Endothelial cell of umbilical vein (primary cell): Measurements from ENCODE around the gene RAB1A. TPM values are rescaled to one million over a fixed set of nuclear protein-coding genes. Genes with fewer than 3 reads are reported as not detected.

Source experiments
- BruUV-seq: library from RNA; stranded (reverse); fragments of 400-500 nt; replicated peaks from 2 replicates; lab custom pipeline; 2021; lab: Mats Ljungman, UMichigan
- CTCF ChIA-PET: fragments of 300-600, 350-600 bp; sonication (Branson Sonifier 250); formaldehyde crosslinking; loops from one replicate; lab custom pipeline; 2021; ENCODE audit warnings: antibody characterized with exemption, inconsistent platforms; lab: Charles Lee
- POLR2A ChIA-PET: fragments of 300-600, 350-600 bp; sonication (Branson Sonifier 250); formaldehyde crosslinking; loops from one replicate; lab custom pipeline; 2021; ENCODE audit warnings: antibody characterized with exemption, inconsistent platforms; lab: Charles Lee
- DNase-seq: peaks from one replicate; pipeline ENCODE4 v3.0.0-alpha.2; 2011; ENCODE audit warnings: low read depth, low spot score
- FAIRE-seq: peaks from 2 replicates; lab custom pipeline; 2011; peaks lifted over from hg19 to GRCh38; lab: Jason Lieb, UNC
- H2AFZ ChIP-seq: 2 replicates; pipeline ENCODE4 v1.6.0; 2012; ENCODE audit warnings: low read depth, low read length, control low read depth, inconsistent platforms
- H3K27ac ChIP-seq: 2 replicates; pipeline ENCODE4 v1.5.1; 2011; ENCODE audit warnings: low read depth, mild to moderate bottlenecking, control low read depth, low read length, moderate library complexity; ENCODE audit not compliant: insufficient read depth
- H3K27me3 ChIP-seq, 2 experiments: 2 replicates each; pipeline versions ENCODE4 v1.6.0 to v1.6.1; 2011; ENCODE audit warnings: low read length in 2 of 2, mixed read lengths in 1 of 2; ENCODE audit not compliant: control insufficient read depth in 2 of 2, insufficient read depth in 2 of 2
- H3K36me3 ChIP-seq, 2 experiments: 2 replicates in 1 of 2; 3 replicates in 1 of 2; pipeline ENCODE4 v1.5.1; 2011; ENCODE audit warnings: low read length in 2 of 2, mild to moderate bottlenecking in 1 of 2, moderate library complexity in 1 of 2; ENCODE audit not compliant: control insufficient read depth in 2 of 2, insufficient read depth in 2 of 2; ENCODE audit errors: extremely low read depth in 1 of 2
- H3K4me1 ChIP-seq: 3 replicates; pipeline ENCODE4 v1.5.1; 2011; ENCODE audit warnings: mild to moderate bottlenecking, low read length; ENCODE audit not compliant: control insufficient read depth, insufficient read depth; ENCODE audit errors: extremely low read depth
- H3K4me2 ChIP-seq: 2 replicates; pipeline ENCODE4 v1.6.1; 2011; ENCODE audit warnings: low read length, control low read depth, mixed read lengths; ENCODE audit not compliant: insufficient read depth
- H3K4me3 ChIP-seq, 3 experiments: fragments of 200-600 bp in 1 of 3; sonication (generic), shearing (Covaris generic) in 1 of 3; replicated peaks in 1 of 3; 2 replicates each; pipeline ENCODE4 v1.5.1; 2011 to 2016; ENCODE audit warnings: control low read depth in 3 of 3, low read length in 3 of 3, mild to moderate bottlenecking in 2 of 3, inconsistent platforms in 1 of 3, low read depth in 1 of 3, moderate library complexity in 1 of 3; ENCODE audit not compliant: insufficient read depth in 1 of 3
- H3K79me2 ChIP-seq: 2 replicates; pipeline ENCODE4 v1.6.0; 2012; ENCODE audit warnings: low read length, inconsistent platforms; ENCODE audit not compliant: control insufficient read depth, insufficient read depth
- H3K9ac ChIP-seq: replicated peaks from 2 replicates; pipeline ENCODE3; 2011; ENCODE audit warnings: low read length, control low read depth; ENCODE audit not compliant: insufficient read depth; ENCODE audit errors: extremely low read depth
- H3K9me1 ChIP-seq: replicated peaks from 3 replicates; pipeline ENCODE4 v1.6.0; 2011; ENCODE audit warnings: mild to moderate bottlenecking, low read length; ENCODE audit not compliant: control insufficient read depth, insufficient read depth; ENCODE audit errors: extremely low read depth
- H3K9me3 ChIP-seq: replicated peaks from 2 replicates; pipeline ENCODE4 v1.5.1; 2012; ENCODE audit warnings: low read length, inconsistent platforms; ENCODE audit not compliant: control insufficient read depth, insufficient read depth
- H4K20me1 ChIP-seq: replicated peaks from 2 replicates; pipeline ENCODE3; 2011; ENCODE audit warnings: mild to moderate bottlenecking, low read length; ENCODE audit not compliant: control insufficient read depth, insufficient read depth; ENCODE audit errors: extremely low read depth
- EZH2 ChIP-seq: IDR thresholded peaks from 2 replicates; pipeline ENCODE4 v1.6.1; 2012; ENCODE audit warnings: borderline replicate concordance, low read depth, mild to moderate bottlenecking, moderate library complexity, low read length, inconsistent platforms; ENCODE audit not compliant: severe bottlenecking
- FOS ChIP-seq: IDR thresholded peaks from 2 replicates; pipeline ENCODE4 v1.6.1; 2011; ENCODE audit warnings: mild to moderate bottlenecking, low read length, moderate library complexity, borderline replicate concordance; ENCODE audit not compliant: insufficient read depth
- GATA2 ChIP-seq: IDR thresholded peaks from 2 replicates; pipeline ENCODE4 v1.7.0; 2011; ENCODE audit warnings: low read depth, mild to moderate bottlenecking, moderate library complexity, mixed read lengths, low read length; ENCODE audit not compliant: insufficient read length, insufficient read depth
- JUN ChIP-seq: IDR thresholded peaks from 2 replicates; pipeline ENCODE4 v1.6.1; 2011; ENCODE audit warnings: borderline replicate concordance, low read depth; ENCODE audit not compliant: insufficient read length, insufficient read depth
- MAX ChIP-seq: IDR thresholded peaks from 2 replicates; pipeline ENCODE4 v1.6.1; 2011; ENCODE audit not compliant: insufficient read depth, insufficient read length
- MYC ChIP-seq: IDR thresholded peaks from one replicate; pipeline ENCODE4 v1.6.1; 2011; ENCODE audit warnings: mild to moderate bottlenecking, low read depth, low read length
- POLR2A ChIP-seq: IDR thresholded peaks from 2 replicates; pipeline ENCODE4 v1.6.1; 2012; ENCODE audit warnings: low read depth, mild to moderate bottlenecking, control low read depth, low read length
- POLR2AphosphoS5 ChIP-seq: IDR thresholded peaks from 2 replicates; pipeline ENCODE4 v1.6.1; 2012; ENCODE audit warnings: low read depth, mild to moderate bottlenecking, control low read depth, low read length, moderate library complexity; ENCODE audit not compliant: insufficient read depth
- dilution Hi-C: fragments of 300-500 bp; cut with MboI; formaldehyde crosslinking; loops from one replicate; pipeline ENCODE4 v1.15.0; 2019; ENCODE audit warnings: low sequenced_read_pairs; ENCODE audit not compliant: extremely low pct_ligation_motif_present
- intact Hi-C: fragments of 100-400 bp; cut with micrococcal nuclease; formaldehyde crosslinking; loops from one replicate; pipeline ENCODE4 v1.10.0; 2022
- polyA plus RNA-seq, 4 experiments: library from polyadenylated mRNA; depleted of rRNA in 3 of 4; stranded (reverse) in 3 of 4; unstranded in 1 of 4; fragments of >200 nt; gene quantifications; 2 replicates each; pipeline versions ENCODE4 v1.2.1 to v1.2.3, GENCODE V29; 2011 to 2012; ENCODE audit warnings: missing spikeins in 1 of 4
- total RNA-seq: library from RNA; stranded (reverse); gene quantifications from 2 replicates; pipeline ENCODE4 v1.2.3, GENCODE V29; 2021
- TF ChIP-seq, protein P1 (sequence below), 2 donors: IDR thresholded peaks; 1 replicate in 1 of 2; 2 replicates in 1 of 2; pipeline ENCODE4 v1.5.1; 2011; ENCODE audit warnings: low read length in 2 of 2, mild to moderate bottlenecking in 2 of 2, moderate library complexity in 2 of 2, control low read depth in 1 of 2, inconsistent platforms in 1 of 2, low read depth in 1 of 2; ENCODE audit not compliant: insufficient read depth in 1 of 2; ENCODE audit errors: extremely low read depth in 1 of 2

The RAB1A gene
- total and polyA plus RNA-seq, 2 donors (not counting 3 experiments of a cell fraction or from before 2014, with no cell fraction given): 121 to 176 TPM

DNA sequence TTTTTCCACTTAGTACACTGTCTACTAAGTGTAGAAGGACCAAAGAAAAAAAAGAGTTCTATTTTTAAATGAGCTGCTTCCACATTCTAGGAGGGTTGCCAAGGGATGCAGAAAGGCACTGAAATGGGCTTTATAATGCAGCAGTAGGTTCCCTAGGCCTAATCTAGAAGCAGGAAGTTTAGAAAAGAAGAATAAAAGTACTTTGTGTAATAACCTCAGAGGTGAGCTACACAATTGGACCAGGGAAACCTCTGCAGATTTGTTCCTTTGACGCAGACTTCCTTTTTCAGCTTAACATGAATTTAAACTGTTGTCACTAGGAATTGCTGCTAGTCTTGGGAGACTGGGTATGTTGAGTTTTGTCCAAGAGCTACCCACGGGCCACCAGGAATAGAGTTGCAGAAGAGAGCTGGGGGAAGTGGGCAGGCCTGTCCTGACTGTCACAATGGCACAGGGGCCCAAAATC lies 34.6 kb upstream of the RAB1A start:
- H4K20me1 ChIP-seq: no peaks in the 10 kb centered on the region
- H2AFZ ChIP-seq: no peak overlapping the region
- H3K36me3 ChIP-seq: no peaks in the 10 kb centered on the region
- H3K9me1 ChIP-seq: no peaks in the 10 kb centered on the region
- BruUV-seq: no TSS peak
- dilution Hi-C loops (no loop called here), intact Hi-C loops (no loop called here)
- H3K4me1 ChIP-seq: no peaks in the 10 kb centered on the region
- POLR2A ChIA-PET: no interaction called here
- H3K9me3 ChIP-seq: no peaks in the 10 kb centered on the region
- TF ChIP-seq POLR2A (no peak), MAX (no peak), FOS (no peak), JUN (no peak)
- FAIRE-seq (no peak), DNase-seq (no peak)
- H3K79me2 ChIP-seq: no peaks in the 10 kb centered on the region
- H3K27me3 ChIP-seq: peaks cover 0 to 6% of the 10 kb centered on the region in 2 experiments
- CTCF ChIA-PET: interaction anchor here (1.1 to 2.3 kb wide), 3 partner anchors 10 to 24 kb away, joined by 3 to 9 read pairs (median 4); no protein-coding TSS in a partner anchor
- H3K9ac ChIP-seq: no peak overlapping the region
- H3K4me2 ChIP-seq: no peak overlapping the region
- no peak overlapping the region for H3K4me3 ChIP-seq
- H3K27ac ChIP-seq: no peak overlapping the region

- Histone ChIP-seq H3K79me2 (no peaks in the 10 kb centered on the region), H3K4me3 (no peak overlapping the region), H3K4me1 (no peaks in the 10 kb centered on the region), H3K27ac (no peak overlapping the region), H3K4me2 (no peak overlapping the region), H3K9me3 (no peaks in the 10 kb centered on the region), H2AFZ (no peak overlapping the region), H3K9me1 (no peaks in the 10 kb centered on the region), H3K27me3 (peaks cover 0 to 6% of the 10 kb centered on the region in 2 experiments), H3K9ac (no peak overlapping the region), H3K36me3 (no peaks in the 10 kb centered on the region), H4K20me1 (no peaks in the 10 kb centered on the region)
- intact Hi-C loops (no loop called here), dilution Hi-C loops (no loop called here)
- no peak for DNase-seq
- ChIA-PET POLR2A (no interaction called here), CTCF (interaction anchor here (1.2 to 1.4 kb wide), 2 partner anchors 8 to 107 kb away, joined by 3 to 5 read pairs; no protein-coding TSS in a partner anchor)
- no TSS peak for BruUV-seq
- TF ChIP-seq FOS (no peak), GATA2 (no peak), MYC (no peak), EZH2 (no peak), JUN (no peak), MAX (no peak), POLR2AphosphoS5 (no peak), POLR2A (no peak)
- TF ChIP-seq, protein P1, sequence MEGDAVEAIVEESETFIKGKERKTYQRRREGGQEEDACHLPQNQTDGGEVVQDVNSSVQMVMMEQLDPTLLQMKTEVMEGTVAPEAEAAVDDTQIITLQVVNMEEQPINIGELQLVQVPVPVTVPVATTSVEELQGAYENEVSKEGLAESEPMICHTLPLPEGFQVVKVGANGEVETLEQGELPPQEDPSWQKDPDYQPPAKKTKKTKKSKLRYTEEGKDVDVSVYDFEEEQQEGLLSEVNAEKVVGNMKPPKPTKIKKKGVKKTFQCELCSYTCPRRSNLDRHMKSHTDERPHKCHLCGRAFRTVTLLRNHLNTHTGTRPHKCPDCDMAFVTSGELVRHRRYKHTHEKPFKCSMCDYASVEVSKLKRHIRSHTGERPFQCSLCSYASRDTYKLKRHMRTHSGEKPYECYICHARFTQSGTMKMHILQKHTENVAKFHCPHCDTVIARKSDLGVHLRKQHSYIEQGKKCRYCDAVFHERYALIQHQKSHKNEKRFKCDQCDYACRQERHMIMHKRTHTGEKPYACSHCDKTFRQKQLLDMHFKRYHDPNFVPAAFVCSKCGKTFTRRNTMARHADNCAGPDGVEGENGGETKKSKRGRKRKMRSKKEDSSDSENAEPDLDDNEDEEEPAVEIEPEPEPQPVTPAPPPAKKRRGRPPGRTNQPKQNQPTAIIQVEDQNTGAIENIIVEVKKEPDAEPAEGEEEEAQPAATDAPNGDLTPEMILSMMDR (IDR thresholded peaks at IDR 0.05; ENCODE audit: extremely low read depth in 1 of 2, insufficient read depth in 1 of 2, low read depth in 1 of 2, low read length in 2 of 2): no peak
- no peak for FAIRE-seq
Measured at GRCh38 chr2:65161551-65162100, 31.7 kb upstream of the RAB1A start.
